Natural killer cell treated with Interleukin-12 subunit alpha and Interleukin-12 subunit beta and Interleukin-15 and Interleukin-18, amount 100 ng/mL, for 72 hours (primary cell): ENCODE results near the gene SRD5A3. TPM values are rescaled to one million over a fixed set of nuclear protein-coding genes. Genes with fewer than 3 reads are reported as not detected.
"Not testable (repeated sequence)": the region's sequence is repeated elsewhere in the genome, so short reads cannot be mapped to it uniquely, and the experiment has no call there.

ENCODE experiments used
- ATAC-seq, 2 donors: fragments of 150-1000 bp; cut with Tn5 transposase in 1 of 2; sonication (Bioruptor Pico), chemical (Tn5 transposase) in 1 of 2; 2 replicates each; pipeline ENCODE4 v1.10.0; 2021
- DNase-seq: peaks from one replicate; pipeline ENCODE4 v3.0.0; 2022; ENCODE audit warnings: low spot score
- H3K27ac Mint-ChIP-seq, 2 donors: 1 replicate in 1 of 2; 2 replicates in 1 of 2; pipeline ENCODE4 v1.8.0; 2022; ENCODE audit warnings: mixed read lengths in 2 of 2, mild to moderate bottlenecking in 1 of 2, moderate library complexity in 1 of 2
- H3K27me3 Mint-ChIP-seq, 2 donors: 1 replicate in 1 of 2; 2 replicates in 1 of 2; pipeline ENCODE4 v1.8.0; 2022; ENCODE audit warnings: mixed read lengths in 2 of 2
- H3K36me3 Mint-ChIP-seq: one replicate; pipeline ENCODE4 v1.8.0; 2022; ENCODE audit warnings: mixed read lengths
- H3K4me1 Mint-ChIP-seq, 2 donors: 1 replicate in 1 of 2; 2 replicates in 1 of 2; pipeline ENCODE4 v1.8.0; 2022; ENCODE audit warnings: low read depth in 2 of 2, mixed read lengths in 2 of 2, mild to moderate bottlenecking in 1 of 2
- H3K4me3 Mint-ChIP-seq: one replicate; pipeline ENCODE4 v1.8.0; 2022; ENCODE audit warnings: mixed read lengths
- H3K9me3 Mint-ChIP-seq: 2 replicates; pipeline ENCODE4 v1.8.0; 2022; ENCODE audit warnings: mixed read lengths
- total RNA-seq, 2 donors: library from RNA; stranded (reverse); gene quantifications; one replicate each; pipeline ENCODE4 v1.2.3, GENCODE V29; 2022

SRD5A3 gene
- total RNA-seq, 2 donors from 2014 or later, result 7.2 to 7.3 TPM

- peaks cover 12% of the 10 kb centered on the region for H3K36me3 Mint-ChIP-seq
- H3K4me3 Mint-ChIP-seq, H3K27me3 Mint-ChIP-seq, H3K9me3 Mint-ChIP-seq, DNase-seq, ATAC-seq, H3K27ac Mint-ChIP-seq: not testable (repeated sequence)
- peaks cover 20 to 25% of the 10 kb centered on the region in 2 donors for H3K4me1 Mint-ChIP-seq
These were observed 7.2 kb downstream of the SRD5A3 start for GRCh38 chr4:55353228-55353747.

GRCh38 chr4:55354648-55355047 lies 8.6 kb downstream of the SRD5A3 start:
- ATAC-seq (no peak), DNase-seq (no peak)
- Mint-ChIP-seq H3K4me1 (peaks cover 30% of the 10 kb centered on the region in 2 donors), H3K27me3 (no peaks in the 10 kb centered on the region), H3K4me3 (no peak overlapping the region), H3K36me3 (peaks cover 12% of the 10 kb centered on the region), H3K27ac (peak overlapping the region in 1 of 2 donors; percentile 22), H3K9me3 (no peaks in the 10 kb centered on the region)

GRCh38 chr4:55355555-55355954 lies 9.5 kb downstream of the SRD5A3 start:
- Mint-ChIP-seq H3K4me1 (peaks cover 30% of the 10 kb centered on the region in 2 donors), H3K27ac (no peak overlapping the region), H3K36me3 (peaks cover 12% of the 10 kb centered on the region), H3K27me3 (no peaks in the 10 kb centered on the region), H3K9me3 (no peaks in the 10 kb centered on the region), H3K4me3 (no peak overlapping the region)
- DNase-seq (no peak), ATAC-seq (no peak)

DNA sequence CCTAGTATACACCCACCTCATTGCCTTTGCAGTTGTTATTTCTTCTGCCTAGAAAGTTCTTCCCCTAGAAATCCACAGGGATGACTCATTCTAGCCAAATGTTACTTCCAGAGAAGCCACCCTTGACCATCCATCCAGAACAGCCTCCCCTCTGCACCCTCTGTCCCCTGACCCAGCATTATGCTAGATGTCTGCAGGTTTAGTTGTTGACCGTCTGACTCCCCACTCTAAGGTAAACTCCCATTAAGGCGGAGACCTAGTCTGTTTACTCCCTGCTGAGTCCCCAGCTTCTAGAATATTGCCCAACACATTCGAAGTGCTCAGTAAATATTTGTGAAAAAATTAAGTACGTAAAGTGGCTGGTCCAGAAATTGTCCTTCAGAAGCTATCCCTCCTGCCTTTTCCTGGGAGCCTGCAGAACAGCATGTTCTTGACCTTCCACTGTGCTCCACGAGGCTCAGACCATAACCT lies 11.0 kb downstream of the SRD5A3 start:
- peaks cover 30% of the 10 kb centered on the region in 2 donors for H3K4me1 Mint-ChIP-seq
- no peak for ATAC-seq
- no peak overlapping the region for H3K4me3 Mint-ChIP-seq
- no peaks in the 10 kb centered on the region for H3K27me3 Mint-ChIP-seq
- H3K9me3 Mint-ChIP-seq, result no peaks in the 10 kb centered on the region
- H3K36me3 Mint-ChIP-seq, result peaks cover 12% of the 10 kb centered on the region
- no peak for DNase-seq
- peak overlapping the region in 1 of 2 donors; percentile 20 for H3K27ac Mint-ChIP-seq

GRCh38 chr4:55358246-55358645 lies 12.2 kb downstream of the SRD5A3 start:
- ATAC-seq, result no peak
- Mint-ChIP-seq H3K4me3 (peak overlapping the region; percentile 57), H3K4me1 (peaks cover 26 to 30% of the 10 kb centered on the region in 2 donors), H3K27ac (peak overlapping the region; percentile 63 to 82), H3K9me3 (no peaks in the 10 kb centered on the region), H3K27me3 (no peaks in the 10 kb centered on the region), H3K36me3 (peaks cover 6% of the 10 kb centered on the region)
- no peak for DNase-seq

DNA sequence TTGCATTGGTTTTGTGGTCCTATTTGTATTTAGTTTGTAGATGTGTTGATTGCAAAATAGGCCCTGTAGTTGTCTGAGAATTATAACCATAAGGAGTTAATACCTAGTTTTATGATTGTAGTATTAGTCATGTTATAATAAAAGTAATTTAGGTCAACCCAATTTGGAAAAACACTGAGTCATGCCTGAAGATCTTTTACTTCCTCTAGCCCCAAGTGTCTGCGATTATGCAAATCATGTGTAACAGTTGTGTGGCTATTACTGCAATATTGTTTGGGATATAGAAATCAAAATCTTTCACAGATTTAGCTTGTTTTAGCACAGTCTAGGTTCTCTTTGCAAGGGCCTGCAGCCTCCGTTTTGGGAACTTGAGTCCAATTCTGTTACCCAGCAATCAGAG lies 12.6 kb downstream of the SRD5A3 start:
- Mint-ChIP-seq H3K4me1 (peaks cover 26 to 30% of the 10 kb centered on the region in 2 donors), H3K27ac (peak overlapping the region; percentile 63 to 82), H3K27me3 (no peaks in the 10 kb centered on the region), H3K36me3 (peaks cover 6% of the 10 kb centered on the region), H3K4me3 (peak overlapping the region; percentile 57), H3K9me3 (no peaks in the 10 kb centered on the region)
- DNase-seq (no peak), ATAC-seq (peak; percentile 90 to 92)

GRCh38 chr4:55359397-55359916 lies 13.4 kb downstream of the SRD5A3 start:
- DNase-seq, result no peak
- Mint-ChIP-seq H3K9me3 (no peaks in the 10 kb centered on the region), H3K4me1 (peaks cover 26 to 30% of the 10 kb centered on the region in 2 donors), H3K36me3 (peaks cover 4% of the 10 kb centered on the region), H3K27me3 (no peaks in the 10 kb centered on the region), H3K4me3 (peak overlapping the region; percentile 32), H3K27ac (peak overlapping the region; percentile 39 to 82)
- ATAC-seq, result no peak

DNA sequence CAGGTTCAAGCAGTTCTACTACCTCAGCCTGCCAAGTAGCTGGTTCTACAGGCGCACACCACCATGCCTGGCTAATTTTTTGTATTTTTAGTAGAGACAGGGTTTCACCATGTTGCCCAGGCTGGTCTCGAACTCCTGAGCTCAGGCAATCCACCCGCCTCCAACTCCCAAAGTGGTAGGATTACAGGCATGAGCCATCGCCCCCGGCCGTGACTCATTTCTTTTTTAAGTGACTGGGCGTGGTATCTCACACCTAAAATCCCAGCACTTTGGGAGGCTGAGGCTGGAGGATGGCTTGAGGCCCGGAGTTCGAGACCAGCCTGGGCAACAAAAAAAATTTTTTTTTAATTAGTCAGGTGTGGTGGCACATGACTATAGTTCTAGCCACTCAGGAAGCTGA lies 16.9 kb downstream of the SRD5A3 start:
- H3K4me1 Mint-ChIP-seq, result peaks cover 10 to 17% of the 10 kb centered on the region in 2 donors
- H3K27me3 Mint-ChIP-seq, H3K36me3 Mint-ChIP-seq, ATAC-seq, H3K4me3 Mint-ChIP-seq, H3K9me3 Mint-ChIP-seq, DNase-seq: not testable (repeated sequence)
- H3K27ac Mint-ChIP-seq, result peak overlapping the region in 1 of 2 donors; percentile 19

DNA sequence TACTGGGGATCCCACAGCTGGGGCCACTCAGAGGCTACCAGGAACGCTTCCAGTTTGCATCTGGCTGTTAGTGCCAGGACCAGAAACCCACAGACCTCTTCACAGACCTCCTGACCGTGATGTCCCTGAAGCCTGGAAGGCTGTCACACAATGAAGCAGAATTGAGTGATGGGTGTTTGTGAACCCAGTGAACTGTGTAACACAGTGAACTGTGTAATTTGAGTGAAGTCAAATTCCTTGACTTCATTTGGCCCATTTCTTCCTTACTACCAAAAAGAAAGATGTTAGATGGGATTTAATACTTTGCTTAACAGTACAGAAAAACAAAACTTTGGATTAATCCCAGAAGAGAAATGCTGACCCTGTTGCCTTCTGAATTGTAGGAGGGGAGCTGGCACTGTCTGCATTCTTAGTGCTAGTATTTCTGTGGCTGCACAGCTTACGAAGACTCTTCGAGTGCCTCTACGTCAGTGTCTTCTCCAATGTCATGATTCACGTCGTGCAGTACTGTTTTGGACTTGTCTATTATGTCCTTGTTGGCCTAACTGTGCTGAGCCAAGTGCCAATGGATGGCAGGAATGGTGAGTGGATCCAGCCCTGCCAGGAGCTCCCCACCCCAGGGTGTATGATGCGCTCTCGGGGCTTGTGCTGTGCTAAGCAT lies 17.8 kb downstream of the SRD5A3 start:
- H3K36me3 Mint-ChIP-seq, result no peaks in the 10 kb centered on the region
- DNase-seq (no peak), ATAC-seq (no peak)
- H3K9me3 Mint-ChIP-seq, result no peaks in the 10 kb centered on the region
- H3K4me3 Mint-ChIP-seq, result no peak overlapping the region
- H3K27ac Mint-ChIP-seq, result peak overlapping the region in 1 of 2 donors; percentile 53
- no peaks in the 10 kb centered on the region for H3K27me3 Mint-ChIP-seq
- H3K4me1 Mint-ChIP-seq, result peaks cover 4 to 8% of the 10 kb centered on the region in 2 donors

GRCh38 chr4:55364691-55365344 lies 18.8 kb downstream of the SRD5A3 start:
- Mint-ChIP-seq H3K4me1 (no peaks in the 10 kb centered on the region), H3K4me3 (no peak overlapping the region), H3K36me3 (peaks cover 1% of the 10 kb centered on the region), H3K9me3 (no peaks in the 10 kb centered on the region), H3K27ac (no peak overlapping the region), H3K27me3 (no peaks in the 10 kb centered on the region)
- DNase-seq (no peak), ATAC-seq (no peak)

DNA sequence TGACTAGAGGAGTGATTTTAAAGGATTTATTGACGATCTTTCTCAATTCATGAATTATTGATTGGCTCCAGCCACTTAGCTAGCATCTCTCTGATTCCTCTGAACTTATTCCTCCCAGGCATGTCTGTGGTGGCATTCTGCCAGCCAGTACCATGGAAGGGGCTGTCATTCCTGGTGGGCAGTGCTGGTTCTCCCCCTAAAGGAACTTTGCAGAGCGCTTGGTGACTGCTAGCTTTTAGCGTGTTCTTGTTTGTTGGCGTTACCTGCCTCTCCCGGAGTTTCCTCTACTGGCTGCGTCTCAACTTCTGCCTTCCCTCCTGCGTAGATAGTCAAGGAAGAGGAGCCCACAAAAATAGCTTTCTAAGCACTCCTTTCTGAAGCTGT lies 19.3 kb downstream of the SRD5A3 start:
- Mint-ChIP-seq H3K27me3 (no peaks in the 10 kb centered on the region), H3K4me1 (no peaks in the 10 kb centered on the region), H3K9me3 (no peaks in the 10 kb centered on the region), H3K4me3 (no peak overlapping the region), H3K36me3 (peaks cover 5% of the 10 kb centered on the region), H3K27ac (no peak overlapping the region)
- no peak for ATAC-seq
- no peak for DNase-seq

- Mint-ChIP-seq H3K27me3 (no peaks in the 10 kb centered on the region), H3K9me3 (no peaks in the 10 kb centered on the region), H3K36me3 (peaks cover 5% of the 10 kb centered on the region), H3K4me3 (no peak overlapping the region), H3K27ac (no peak overlapping the region), H3K4me1 (no peaks in the 10 kb centered on the region)
- no peak for DNase-seq
- ATAC-seq, result no peak
These were observed 20.6 kb downstream of the SRD5A3 start for GRCh38 chr4:55366621-55367020.

DNA sequence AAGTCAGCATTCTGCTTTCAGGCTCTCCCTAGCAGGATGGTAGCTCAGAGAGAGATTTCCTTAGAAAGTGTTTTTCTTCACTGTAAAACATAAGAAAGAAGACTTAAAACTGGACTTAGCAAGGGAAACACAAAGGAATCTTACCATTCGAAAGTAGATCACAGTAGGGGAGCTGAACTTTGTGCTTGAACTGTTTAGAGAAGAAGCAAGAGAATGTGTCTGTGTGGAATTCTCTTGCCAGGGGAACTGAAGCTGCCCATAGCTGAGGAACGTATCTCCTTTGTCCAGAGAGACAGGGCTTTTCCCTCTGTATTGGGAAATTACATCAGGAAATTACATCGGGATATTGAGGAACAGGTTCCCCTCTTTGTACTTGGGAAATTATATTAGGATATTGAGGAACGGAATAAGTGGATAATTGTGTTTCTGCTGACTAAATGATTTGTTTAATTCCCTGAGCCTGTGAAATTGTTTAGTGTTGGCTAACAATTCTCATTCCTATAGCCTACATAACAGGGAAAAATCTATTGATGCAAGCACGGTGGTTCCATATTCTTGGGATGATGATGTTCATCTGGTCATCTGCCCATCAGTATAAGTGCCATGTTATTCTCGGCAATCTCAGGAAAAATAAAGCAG lies 21.2 kb downstream of the SRD5A3 start:
- no peaks in the 10 kb centered on the region for H3K9me3 Mint-ChIP-seq
- no peak overlapping the region for H3K27ac Mint-ChIP-seq
- H3K4me3 Mint-ChIP-seq, result no peak overlapping the region
- H3K27me3 Mint-ChIP-seq, result no peaks in the 10 kb centered on the region
- DNase-seq (no peak), ATAC-seq (no peak)
- peaks cover 5% of the 10 kb centered on the region for H3K36me3 Mint-ChIP-seq
- H3K4me1 Mint-ChIP-seq, result no peaks in the 10 kb centered on the region

DNA sequence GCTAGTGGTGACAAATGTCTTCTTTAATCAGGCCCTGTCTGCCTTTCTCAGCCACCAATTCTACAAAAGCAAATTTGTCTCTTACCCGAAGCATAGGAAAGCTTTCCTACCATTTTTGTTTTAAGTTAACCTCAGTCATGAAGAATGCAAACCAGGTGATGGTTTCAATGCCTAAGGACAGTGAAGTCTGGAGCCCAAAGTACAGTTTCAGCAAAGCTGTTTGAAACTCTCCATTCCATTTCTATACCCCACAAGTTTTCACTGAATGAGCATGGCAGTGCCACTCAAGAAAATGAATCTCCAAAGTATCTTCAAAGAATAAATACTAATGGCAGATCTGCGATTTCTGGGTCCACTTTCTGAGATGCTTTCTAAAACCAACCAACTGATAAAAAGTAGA lies 23.9 kb downstream of the SRD5A3 start:
- Mint-ChIP-seq H3K27me3 (no peaks in the 10 kb centered on the region), H3K36me3 (peaks cover 5% of the 10 kb centered on the region), H3K4me1 (no peaks in the 10 kb centered on the region), H3K4me3 (no peak overlapping the region), H3K27ac (no peak overlapping the region), H3K9me3 (no peaks in the 10 kb centered on the region)
- ATAC-seq (no peak), DNase-seq (no peak)
